Fibroblast of skin of abdomen (primary cell): ENCODE results near the gene APBA2.

Experiments
- DNase-seq: peaks from one replicate; pipeline ENCODE4 v3.0.0-alpha.2; 2013

The APBA2 gene

DNA sequence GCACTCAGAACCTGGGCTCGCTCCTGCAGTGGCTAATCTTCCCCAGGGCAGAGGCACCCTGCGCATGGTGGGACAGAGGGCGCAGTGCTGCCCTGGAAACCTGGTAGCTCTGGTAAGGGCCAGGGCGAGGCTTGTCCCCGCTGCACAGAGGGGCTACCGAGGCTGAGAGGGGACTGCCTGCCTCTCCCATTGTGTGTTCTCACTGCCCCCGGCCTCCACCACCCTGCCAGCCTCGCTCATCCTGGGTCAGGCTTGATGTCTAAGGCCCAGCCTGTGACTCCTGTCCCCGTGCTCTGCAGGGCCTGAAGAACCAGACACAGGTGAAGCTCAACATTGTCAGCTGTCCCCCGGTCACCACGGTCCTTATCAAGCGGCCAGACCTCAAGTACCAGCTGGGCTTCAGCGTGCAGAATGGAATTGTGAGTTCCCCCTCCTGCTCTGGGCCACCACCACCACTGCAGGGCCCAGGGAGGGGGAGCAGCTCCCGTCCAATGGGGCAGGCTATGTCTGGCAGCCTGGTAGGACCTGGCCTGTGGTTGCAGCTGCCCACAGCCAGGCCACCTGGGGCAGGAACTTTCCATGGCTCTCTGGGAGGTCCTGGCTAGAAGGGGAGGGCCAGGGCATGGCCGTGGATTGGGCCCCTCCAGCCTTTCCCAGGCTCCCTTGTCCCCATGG lies 222.3 kb downstream of the APBA2 start:
- DNase-seq, result no peak

DNA sequence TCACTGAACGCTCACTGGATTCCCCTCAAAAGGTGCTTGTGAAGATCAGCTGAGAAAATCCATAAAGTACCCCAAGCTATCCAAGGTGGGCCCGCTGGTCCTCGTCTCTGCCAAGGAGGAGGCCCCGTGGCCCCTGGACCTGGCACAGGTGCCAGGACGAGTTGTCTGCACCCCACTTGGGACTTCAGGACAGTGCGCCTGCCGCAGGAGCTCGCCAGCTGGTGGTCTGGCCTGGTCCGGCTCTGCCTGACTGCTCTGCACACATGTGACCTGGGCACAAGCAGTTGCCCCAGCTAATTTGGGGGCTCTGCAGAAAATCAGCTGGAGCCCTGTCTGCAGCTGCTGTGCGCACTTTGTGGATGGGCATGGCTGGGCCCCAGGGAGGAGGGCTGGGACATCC lies 224.0 kb downstream of the APBA2 start:
- no peak for DNase-seq

DNA sequence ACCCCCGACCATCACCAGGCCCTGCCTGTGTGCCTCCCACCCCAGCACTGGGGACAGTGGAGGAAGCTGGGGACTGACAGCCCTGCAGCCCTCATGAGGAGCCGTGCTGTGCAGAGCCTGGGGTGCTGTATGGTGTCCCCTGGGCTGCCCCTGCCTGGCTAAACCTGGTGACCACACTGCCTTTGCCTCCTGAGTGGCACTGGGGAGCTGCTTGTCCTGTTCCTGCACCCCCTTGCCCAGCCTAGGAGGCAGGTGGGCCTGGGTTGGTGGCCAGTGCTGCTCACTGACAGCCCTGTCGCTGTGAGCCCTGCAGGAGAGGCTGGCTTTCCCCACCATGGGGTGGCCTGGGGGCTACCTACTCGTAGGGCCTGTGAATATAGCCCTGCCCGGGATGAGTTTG lies 224.4 kb downstream of the APBA2 start:
- DNase-seq, result no peak

DNA sequence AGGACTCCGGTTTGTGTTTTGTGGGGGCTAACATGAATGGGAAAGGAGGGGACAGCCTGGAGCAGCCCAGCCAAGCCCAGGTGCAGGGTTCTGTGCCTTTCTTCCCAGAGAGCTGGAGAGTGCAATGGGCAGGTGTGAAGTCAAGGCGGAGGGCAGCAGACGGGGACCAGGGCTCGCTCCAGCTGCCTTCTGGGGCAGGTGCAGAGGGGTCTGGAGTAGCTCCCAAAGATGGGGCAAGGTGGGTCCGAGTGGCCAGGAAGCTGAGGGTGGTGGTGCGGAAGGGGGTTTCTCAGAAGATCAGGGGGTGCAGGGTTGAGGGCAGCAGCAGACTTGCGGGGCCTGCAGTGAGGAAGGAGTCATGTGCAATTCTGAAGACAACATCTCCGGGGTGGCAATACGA lies 225.0 kb downstream of the APBA2 start:
- no peak for DNase-seq

DNA sequence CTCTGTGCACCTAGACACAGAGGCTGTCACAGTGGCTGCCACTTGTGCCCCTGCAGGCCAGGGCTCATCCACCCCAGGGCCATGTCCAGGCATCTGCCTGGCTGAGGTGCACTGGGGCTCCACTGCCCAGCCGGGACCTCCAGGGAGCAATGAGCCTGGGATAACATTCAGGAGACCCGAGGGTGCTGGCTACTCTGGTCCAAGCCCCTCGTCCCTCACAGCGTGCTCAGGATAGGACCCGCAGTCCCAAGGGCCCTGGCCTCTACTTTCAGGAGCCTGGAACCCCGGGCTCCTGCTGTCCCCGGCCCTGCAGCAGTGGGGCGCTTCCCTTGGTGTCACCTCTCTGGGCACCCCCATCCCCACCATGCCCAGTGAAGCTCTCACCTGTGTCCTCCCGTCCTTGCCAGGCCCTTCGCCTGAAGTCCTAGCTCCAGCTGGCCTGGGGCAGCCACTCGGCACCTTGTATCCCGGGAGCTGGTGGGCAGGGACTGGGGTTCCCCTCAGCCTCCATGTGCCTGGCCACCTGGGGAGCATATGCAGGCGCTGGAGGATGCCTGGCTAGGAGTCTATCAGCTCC lies 226.0 kb downstream of the APBA2 start:
- DNase-seq, result no peak

DNA sequence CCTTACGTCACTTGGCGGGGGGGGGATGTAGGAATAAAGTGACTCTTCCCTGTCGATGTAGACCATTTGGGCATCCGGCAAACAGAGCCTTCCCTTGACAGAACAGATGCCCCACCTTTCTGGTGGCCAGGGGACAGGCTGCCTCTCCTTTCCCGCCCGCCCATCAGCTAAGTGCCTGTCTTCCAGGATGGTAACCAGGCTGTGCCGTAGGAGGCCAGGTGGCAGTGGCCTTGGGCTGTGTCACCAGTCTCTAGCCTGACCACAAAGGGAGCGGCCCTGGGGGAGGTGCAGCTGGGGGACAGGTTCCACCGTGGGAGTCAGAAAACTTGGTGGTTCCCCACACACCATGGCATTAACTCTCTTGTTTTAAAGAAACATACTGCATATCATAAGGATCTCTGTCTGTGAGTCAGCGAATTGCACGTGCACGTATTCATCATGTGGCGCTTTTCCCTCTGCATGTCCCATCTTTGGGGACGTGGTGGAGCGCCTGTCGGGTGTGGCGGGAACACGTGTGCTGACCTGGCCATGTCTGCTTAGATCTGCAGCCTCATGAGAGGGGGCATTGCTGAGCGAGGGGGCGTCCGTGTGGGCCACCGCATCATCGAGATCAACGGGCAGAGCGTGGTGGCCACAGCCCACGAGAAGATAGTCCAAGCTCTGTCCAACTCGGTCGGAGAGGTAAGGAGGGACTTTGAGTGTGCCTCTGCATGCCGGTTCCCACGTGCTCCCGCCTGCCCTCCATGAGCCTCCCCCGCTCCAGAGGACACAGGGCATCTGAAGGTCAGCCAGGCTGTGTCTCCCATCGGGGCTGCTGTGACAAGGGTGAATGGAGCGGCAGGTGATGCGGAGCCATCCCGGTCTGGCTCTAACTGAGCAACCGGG lies 227.8 kb downstream of the APBA2 start:
- DNase-seq, result no peak

DNA sequence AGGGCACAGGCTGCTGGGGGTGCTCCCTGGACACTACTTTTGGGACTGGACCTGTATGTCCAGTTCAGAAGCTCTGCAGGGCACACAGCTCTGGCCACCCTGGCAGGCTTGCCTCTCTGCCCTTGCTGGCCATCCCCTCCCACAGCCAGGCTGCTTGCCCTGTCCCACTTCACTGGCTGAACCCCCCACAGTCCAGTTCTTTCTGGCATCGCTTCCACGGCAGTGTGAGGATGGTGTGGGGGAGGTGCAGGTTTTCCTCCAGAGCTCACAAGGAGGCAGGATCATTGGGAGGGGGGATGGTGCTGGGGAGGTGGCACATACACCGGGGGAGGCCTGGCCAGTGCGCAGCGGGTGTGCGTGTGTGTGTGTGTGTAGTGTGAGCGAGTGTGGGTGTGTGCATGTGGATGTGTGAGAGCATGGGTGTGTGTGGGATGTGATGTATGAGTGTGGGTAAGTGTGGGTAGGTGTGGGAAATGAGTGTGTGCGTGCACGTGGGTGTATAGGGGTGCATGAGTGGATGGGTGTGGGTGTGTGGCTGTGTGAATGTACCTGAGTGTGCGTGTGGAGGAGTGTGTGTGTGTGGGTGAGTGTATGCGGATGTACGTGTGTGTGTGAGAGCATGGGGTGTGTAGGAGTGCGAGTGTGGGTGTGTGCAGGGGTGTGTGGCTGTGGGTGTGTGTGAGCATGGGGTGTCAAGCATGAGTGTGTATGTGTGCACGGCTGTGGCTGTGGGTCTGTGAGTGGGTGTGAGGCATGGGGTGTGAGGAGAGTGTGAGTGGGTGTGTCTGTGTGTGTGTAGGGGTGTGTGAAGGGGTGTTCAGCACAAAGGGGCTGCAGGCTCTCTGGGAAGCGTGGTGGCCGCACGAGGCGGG lies 228.7 kb downstream of the APBA2 start:
- DNase-seq, result no peak

DNA sequence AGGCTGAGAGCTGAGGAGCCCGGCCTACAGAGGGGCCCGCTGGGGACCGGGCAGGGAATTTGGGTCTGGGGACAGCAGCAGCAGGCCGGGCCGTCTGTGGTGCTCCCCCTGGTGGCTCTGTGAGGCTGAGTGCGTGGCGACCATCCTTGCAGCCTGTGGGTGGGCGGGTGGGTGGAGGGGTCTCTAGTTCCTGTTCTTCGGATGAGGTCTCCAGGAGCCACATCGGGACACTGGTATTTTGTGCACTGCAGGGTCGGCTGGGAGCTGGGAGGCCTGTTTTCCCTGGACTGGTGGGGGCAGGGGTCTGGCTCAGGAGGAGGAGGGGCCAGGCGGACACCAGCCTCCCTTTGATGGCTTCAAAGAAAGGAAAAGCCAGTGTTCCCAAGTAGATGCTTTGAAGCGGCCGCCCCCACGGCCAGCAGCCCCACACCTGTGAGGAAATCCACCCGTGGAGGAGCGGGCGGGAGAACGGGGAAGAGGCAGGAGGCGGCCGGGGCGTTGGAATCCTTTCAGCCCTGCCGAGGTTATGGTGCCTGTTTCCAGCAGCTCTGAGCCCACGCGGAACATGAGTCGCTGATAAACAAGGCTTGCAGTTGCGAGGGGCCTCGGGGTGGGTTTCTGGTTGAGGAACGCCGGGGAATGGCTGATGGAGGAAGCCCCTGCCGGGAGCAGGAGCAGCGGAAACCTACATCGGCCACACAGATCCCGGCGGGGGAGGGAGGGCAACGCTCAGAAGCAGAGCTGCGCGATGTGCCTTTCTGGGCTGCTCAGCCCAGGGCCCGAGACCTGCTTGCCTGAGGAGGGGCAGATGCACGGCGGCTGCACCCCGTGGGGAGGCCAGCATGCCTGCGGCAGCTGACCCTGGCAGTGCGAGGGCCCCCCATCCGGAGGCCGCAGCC lies 229.6 kb downstream of the APBA2 start:
- peak; percentile 31 for DNase-seq

DNA sequence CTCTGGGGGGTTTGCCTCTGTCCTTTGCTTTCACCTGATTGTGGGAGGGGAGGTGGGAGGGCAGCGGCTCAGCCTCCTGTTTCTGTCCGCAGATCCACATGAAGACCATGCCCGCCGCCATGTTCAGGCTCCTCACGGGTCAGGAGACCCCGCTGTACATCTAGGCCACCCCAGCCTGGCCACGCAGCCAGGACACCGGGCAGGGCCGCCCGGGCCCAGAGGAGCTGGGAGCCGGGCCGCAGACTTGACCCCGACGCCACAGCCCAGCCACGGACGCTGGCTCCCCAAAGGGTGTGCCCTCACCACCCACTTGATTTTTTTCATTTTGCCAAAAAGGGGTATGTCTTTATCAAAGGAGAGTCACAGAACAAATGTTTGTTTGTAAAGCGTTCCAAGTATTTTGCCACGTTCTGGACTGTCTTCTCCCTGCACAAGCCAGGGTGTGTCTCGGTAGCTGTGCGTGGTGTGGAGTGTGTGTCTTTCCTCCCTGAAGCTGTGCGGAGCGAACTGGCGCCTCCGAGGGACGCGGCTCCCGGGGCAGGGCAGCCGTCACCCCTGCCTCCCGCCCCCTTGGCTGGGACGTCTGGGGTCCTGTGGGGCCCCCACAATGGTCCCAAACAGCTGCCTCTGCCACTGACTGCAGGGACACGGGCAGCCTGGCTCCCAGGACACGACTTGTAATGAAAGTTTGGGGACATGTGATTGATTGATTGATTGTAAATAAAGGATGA lies 231.4 kb downstream of the APBA2 start:
- no peak for DNase-seq

DNA sequence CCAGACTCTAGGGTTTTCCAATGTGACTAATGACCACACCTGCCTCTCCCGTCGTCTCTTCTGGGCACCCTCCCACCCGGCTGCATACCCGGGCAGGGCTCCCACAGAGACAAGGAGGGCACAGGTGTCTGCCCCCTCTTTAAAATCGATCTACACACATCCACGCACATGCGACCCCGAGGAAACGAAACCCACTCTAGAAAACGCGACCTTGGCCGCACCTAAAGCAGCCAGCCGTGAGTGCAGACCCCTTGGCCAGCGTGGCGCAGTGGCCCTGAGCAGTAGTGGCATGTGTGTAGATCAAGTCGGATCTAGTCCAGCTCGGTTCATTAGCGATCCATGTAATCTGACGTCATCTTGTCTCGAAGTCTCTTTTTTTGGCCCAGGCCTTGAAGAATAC lies 232.0 kb downstream of the APBA2 start:
- no peak for DNase-seq

DNA sequence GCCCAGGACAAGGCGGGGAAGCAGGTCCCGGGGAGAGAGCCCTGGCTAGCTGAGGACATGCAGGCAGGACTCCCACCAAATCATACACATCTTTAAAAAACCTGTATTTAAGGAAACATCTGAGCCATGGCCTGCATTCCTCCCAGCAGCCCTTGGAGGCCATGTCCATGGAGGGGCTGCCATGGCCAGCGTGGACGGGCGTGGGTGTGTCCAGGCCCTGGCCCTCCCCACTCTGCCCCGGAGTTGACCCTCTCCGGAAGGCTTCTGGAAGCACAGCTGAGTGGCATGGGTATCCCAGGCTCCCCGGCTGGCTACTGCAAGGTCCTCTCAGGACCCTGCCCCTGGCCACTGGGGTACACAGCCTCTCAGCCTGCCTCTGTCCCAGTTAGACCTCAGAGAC lies 234.1 kb downstream of the APBA2 start:
- DNase-seq, result no peak

DNA sequence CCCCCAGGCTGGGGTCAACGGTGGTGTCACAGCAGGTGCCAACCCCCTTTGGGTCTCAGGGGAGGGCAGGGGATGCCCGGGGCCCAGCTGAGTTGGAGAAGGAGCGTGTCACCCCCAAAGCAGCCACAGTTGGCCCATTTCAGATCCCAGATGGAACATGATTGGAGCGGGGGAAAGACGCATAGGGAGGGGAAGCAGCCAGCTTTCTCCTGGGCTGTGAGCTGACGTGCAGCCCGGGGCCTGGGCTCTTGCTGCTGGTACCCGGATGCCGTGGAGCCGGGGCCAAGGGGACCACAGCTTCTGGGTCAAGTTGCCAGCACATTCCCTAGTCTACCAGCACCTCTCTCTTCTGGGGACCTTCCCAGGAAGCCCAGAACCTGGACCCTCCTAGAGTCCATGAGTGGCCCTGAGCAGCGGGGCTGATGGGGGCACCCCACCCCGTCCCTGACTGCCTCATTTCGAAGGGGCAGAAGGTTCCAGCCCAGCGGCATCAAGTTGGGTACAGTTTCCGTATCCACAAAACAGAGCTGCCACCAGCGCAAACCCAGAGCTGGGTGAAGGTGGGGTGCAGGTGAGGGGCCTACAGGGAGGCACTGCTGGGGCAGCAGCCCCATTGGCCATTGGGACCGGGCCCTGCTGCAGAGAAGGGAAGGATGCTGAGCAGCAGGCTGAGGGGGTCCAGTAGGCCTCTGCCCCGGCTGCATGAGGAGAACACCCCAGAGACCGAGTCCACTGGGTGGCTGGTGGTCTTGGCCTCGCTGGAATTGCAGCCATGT lies 235.0 kb downstream of the APBA2 start:
- DNase-seq, result no peak

DNA sequence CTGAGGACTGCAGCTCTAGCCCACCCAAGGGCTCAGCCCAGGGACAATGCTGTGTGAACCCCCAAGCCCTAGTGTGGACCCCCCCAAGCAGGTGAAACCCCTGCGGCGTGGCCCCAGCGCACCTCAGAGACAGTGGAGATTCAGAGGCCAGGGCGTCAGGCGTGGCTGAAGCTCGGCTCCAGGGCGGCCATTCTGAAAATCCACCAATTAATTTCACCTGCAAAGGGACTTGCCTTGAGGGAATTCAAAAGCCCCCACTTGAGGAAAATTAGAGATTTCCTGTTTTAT lies 235.5 kb downstream of the APBA2 start:
- no peak for DNase-seq

DNA sequence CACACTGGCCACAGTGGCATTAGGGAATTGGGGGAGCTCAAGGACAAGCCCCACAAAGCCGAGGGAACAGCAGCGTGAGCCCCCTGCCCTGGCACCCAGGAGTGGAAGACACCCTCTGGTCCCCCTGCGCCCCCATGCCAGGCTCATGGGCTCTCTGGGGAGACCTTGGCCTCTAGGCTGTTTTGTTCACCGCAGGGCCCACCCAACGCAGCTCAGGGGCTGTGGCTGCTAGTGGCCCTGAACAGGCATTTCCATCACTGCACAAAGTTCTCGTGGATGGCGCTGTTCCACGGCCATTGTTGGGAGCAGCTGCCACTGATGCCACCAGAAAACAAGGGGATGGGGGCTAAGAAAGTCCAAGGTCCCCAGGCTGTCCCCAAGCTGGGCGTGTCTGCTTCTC lies 236.1 kb downstream of the APBA2 start:
- DNase-seq, result no peak

DNA sequence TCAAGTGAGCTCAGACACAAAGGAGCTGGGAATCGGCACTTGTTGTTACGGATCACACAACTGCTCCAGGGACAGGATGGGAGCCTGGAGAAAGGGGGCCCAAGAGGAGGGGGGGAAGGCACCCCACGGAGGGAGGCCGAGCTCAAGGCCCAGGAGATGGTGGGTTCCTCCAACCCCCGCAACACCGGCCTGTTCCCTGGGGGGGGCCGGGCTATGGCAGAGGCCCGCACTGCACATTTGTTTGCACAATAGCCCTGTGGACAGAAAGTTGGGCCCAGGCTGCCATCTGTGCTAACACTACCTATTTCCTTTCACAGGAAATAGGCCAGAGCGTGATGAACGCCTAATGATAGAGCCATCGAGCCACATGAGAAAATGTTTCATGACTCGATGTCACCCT lies 236.7 kb downstream of the APBA2 start:
- no peak for DNase-seq

DNA sequence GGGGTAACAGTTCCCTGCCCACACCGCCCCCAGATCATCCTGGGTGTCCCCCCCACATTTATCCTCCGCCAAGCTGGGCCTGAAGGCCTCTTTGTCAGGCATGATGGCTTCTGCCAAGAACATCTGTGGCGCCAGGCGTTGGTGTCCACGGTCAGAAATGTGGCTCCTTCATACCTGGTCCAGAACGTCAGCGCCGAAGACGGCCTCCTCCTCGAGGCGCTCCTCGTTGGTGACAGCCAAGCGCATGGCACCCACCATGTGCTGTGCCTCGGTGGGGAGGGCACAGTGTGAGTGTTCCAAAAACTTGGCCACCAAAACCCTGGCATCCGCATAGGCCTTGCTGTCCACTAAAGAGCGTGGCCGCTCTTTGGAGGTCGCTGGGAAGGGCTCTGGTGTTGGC lies 237.4 kb downstream of the APBA2 start:
- DNase-seq, result no peak

DNA sequence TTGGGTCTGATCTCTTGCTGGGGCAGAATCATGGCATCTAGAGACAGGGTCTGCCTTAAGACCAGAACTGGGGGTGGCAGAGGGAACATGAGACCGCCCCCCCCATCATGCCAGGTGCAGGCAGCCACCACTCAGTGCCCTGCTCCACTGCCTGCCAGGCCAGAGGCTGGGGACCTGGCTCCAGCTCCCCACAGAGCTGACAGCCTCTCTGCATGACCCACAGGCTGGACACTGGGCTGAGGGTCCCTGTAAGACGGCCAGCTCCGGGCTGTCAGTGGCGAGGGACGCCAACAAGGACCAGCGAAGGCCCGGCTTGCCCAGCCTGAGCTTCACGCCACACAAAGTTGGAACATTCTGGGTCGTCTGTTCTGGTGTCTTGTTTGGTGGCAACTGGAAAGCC lies 238.2 kb downstream of the APBA2 start:
- DNase-seq, result no peak

DNA sequence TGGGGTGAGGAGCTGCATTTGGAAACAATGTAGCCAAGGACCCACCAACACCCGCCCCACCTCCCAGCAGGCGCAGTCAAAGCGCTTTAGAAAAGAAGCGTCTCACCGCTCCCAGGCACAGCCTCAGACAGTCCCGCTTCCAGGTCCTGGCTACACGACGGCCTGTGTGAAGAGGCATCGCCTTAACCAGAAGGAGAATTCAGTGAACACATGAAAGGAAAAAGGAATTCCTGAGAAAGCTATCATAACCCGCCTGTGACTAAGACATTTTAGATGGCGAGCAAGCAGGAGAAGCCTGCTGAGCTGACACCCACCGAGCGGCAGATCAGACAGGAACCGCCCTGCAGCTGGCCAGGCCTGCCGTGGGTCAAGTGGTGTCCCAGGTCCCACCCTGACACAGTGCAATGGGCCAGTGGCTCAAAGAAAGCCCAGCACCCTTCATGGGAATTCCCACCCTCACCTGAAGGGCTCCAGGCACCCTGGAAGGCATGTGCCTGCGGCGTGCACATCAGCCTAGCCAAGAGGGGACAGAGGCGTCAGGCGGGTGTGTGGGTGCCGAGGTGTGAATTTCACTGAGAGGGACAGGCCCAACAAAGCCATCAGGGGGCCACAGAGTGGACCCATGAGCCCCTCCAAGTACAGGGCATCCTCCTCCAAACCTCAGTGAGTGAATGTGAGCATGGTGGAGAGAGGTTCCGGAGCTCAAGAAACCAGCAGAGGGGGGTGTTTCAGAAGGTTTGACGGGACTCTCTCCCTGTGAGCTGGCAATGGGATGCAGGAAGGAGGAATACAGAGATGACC lies 239.0 kb downstream of the APBA2 start:
- DNase-seq, result peak; percentile 72

DNA sequence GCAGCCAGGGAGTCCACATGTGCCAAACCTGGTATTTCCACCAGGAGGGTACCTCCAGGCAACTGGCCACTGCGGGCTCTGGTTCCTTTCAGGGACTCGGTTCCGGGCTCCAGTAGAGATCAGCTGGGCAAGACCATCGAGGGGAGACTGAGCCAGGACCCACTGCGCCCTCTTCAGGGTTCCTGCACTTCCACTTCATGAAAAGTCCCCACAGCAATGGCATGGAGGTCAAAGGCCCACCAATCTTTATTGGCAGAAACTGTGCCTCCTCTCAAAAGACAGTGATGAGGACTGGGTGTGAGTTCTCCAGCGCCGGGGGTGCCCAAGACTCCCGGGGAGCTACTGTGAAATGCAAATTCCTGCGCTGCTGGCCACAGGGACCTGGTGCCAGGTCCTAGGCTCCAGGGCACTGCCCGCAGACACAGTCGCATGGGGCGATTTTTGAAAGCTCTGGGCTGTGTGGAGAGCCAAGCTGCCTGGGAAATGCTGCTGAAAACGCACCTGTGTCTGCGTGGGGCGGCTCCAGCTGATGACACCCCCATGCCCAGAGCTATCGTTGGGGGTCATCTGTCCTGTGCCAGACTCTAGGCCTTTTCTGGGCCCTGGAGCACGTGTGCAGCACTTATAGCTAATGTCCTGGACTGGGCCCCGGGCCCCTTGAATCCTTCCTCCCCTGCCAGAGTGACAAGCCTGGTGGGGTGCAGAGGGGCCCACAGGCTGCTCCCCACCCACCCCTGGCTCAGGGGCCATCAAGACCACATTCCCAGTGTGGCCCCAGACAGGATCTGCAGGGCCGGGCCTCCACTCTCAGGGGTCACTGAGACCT lies 239.8 kb downstream of the APBA2 start:
- DNase-seq, result no peak
